Esophagus squamous epithelium (tissue), 4 donors: ENCODE measurements around the gene ZBED4.

Source experiments
- CTCF ChIP-seq, 6 experiments: fragments of 450-650 bp in 4 of 6; fragments of 200-600 bp in 2 of 6; sonication (generic) in 2 of 6; IDR thresholded peaks; one replicate each; pipeline ENCODE4 v1.5.1; 2016 to 2019; ENCODE audit warnings: antibody characterized with exemption in 6 of 6, mild to moderate bottlenecking in 4 of 6, moderate library complexity in 4 of 6
- POLR2A ChIP-seq, 4 donors: fragments of 450-650 bp; IDR thresholded peaks; one replicate each; pipeline ENCODE4 v1.6.1; 2017; ENCODE audit warnings: antibody characterized with exemption in 4 of 4, mild to moderate bottlenecking in 4 of 4, moderate library complexity in 3 of 4

- TF ChIP-seq POLR2A (IDR thresholded peaks at IDR 0.05) (no peak), CTCF (IDR thresholded peaks at IDR 0.05) (no peak)
Observed at GRCh38 chr22:49889071-49889470, 35.4 kb downstream of the ZBED4 start.
